GM21381 (cell line): Measurements from ENCODE around the gene SZRD1.

Experiments
- ATAC-seq: cut with Tn5 transposase; IDR thresholded peaks from one replicate; pipeline ENCODE4 v1.9.1; 2021; ENCODE audit warnings: mild to moderate bottlenecking, moderate library complexity; ENCODE audit not compliant: unreplicated experiment

The SZRD1 gene

DNA sequence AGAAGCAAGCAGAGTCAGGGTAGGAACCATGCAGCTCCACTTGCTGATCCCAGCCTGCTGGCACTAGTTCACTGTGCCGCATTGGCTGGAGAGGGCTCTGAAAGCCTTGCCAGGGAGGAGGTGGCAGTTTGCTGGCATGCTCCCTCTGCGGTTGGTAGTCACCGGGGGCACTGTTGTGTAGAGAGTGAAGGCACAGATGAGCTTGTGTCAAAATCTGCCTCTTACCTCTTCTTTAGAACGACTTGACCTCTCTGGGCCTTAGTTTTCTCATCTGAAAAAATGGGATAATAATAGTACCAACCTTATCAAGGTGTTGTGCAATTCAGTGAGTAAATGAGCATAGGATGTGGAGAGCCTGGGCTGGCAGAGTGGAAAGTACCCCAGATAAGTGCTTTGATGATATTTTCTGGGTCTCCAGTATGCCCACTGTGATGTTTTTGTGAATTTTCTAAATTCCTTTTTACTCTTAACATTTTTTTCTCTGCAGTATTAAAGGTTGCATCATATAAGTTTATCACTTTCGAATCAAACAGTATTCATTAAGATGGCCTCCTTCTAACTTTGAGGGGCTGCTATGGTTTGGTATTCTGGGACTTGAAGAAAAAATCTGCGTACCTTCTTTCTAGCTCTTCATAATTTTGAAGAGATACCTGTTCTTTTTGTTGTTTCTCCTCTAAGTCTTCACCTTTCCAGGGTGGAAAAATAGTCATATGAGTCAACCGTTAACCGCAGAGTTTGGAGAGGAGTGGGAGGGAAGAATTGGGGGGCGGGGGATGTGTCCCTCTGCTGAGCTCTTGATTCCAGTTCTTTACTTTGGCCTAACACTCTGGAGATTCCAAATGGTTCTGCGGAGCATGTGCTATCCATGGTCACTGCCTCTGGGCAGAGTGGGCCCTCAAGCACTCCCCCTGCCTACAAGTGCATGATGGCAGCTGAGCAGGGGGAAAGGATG lies 26.8 kb downstream of the SZRD1 start:
- ATAC-seq: no peak

DNA sequence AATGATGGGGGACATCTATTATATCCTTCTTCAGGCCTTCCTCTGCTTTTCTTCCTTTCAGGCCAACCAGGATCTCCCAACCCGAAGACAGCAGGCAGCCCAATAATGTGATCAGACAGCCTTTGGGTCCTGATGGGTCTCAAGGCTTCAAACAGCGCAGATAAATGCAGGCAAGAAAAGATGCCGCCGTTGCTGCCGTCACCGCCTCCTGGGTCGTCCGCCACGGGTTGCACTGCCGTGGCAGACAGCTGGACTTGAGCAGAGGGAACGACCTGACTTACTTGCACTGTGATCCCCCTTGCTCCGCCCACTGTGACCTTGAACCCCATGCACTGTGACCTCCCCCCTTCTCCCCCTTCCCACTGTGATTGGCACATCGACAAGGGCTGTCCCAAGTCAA lies 27.9 kb downstream of the SZRD1 start:
- ATAC-seq: no peak

DNA sequence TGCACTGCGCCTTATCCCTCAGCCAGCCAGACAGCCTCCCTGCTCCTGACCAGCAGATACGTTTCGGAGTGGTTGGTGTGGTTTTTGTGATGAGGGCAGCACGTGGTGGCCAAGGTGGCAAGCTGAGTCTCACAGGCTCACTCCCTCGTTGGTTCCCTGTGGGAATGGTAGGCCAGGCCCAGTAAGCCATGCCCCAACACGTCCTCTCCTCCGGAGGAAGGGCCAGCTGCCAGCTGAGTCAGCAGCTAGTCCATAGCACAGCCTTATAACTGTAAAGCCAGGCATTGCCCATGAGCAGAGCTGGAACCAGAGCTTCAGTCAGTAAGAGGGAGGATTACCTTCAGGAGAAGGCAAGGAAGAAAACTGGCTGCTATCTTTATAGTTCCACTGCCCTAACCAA lies 29.5 kb downstream of the SZRD1 start:
- no peak for ATAC-seq

DNA sequence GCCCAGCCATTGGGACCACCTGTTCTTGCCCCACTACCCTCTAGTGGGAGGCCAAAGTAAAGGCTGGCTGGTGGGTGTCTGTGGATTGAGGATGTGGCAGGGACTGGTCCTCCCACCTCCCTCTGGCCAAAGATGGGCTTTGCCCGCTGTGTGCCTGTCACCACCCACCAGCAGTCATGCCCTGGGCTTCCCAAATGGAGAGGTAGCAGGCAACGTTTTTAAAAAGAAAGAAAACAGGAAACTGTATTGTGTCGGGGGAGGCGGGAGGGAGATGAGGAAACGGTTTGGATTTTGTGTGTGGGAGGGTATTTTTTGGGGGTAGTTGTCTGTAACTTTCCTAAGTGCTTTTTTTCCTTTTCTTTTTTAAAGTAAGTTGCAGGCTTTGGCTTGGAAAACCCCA lies 30.1 kb downstream of the SZRD1 start:
- no peak for ATAC-seq

DNA sequence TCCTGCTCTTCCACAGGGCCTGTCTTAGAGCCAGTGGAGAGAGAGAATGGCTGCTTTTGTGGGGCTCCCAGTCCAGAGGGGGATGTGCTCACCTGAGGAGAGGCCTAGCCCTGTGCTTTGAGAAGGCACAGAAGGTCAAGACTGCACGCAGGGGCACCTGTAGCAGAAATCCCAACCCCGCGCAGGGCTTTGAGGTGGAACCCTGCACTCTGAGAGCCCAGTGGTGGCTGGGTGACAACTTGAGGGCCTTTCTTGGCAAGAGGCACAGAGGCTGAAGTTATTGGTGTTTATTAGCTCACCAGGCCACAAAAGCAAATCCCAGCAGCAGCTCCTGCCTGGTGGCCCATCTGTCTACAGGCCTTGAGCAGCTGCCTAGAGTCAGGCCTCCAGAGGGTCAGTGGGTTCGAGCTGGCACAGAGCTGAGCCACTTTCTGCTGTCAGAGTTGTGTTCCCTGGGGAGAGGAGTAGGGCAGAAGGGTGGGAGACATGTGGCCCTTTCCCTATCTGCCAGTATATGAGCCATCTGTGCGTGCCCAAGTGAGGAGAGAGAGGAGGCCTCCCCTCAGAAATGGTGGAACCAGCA lies 31.4 kb downstream of the SZRD1 start:
- no peak for ATAC-seq

DNA sequence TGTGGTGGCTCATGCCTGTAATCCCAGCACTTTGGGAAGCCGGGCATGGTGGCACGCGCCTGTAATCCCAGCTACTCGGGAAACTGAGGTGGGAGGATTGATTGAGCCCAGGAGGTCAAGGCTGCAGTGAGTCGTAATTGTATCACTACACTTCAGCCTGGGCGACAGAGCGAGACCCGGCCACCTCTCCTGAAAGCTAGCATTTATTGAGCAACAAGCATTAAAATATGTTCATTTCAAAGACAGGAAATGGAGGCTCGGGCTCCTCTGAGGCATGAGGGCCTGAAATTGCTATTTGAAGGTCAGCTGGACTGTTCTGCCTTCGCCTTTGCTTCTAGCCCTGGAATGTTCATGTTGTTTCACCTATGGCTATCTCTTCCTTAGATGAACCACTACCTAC lies 35.7 kb downstream of the SZRD1 start:
- no peak for ATAC-seq

DNA sequence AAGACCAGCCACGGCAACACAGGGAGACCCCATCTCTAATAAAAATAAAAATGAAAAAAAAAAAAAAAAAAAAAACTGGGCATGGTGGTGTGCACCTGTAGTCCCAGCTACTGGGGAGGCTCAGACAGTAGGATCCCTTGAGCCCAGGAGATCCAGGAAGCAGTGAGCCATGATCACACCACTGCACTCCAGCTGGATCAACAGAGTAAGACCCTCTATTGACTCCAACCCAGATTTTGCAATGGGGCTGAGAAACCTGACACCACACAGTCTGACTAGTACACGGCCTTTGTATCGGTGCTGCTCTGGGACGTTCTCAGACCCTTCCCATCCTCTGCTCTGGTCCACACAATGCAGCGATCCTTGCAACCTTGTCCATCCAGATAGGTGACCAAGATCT lies 38.4 kb downstream of the SZRD1 start:
- ATAC-seq: no peak

DNA sequence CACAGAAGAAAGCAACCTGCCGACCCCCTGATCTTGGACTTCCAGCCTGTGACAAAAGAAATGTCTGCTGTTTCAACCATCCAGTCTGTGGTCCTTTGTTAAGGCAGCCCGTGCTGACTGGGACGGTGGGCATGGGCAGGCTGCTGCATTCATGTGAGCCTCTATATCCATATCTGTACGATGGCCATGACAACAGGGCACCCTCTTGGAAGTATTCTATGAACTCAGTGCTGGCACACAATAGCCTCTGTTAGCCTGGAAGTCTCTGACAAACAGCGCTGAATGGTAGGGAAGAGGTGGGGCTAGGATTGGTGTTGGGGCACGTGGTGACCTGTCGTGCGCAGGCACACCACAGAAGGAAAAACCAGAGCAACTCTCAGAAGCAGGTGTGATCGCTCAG lies 39.8 kb downstream of the SZRD1 start:
- no peak for ATAC-seq

DNA sequence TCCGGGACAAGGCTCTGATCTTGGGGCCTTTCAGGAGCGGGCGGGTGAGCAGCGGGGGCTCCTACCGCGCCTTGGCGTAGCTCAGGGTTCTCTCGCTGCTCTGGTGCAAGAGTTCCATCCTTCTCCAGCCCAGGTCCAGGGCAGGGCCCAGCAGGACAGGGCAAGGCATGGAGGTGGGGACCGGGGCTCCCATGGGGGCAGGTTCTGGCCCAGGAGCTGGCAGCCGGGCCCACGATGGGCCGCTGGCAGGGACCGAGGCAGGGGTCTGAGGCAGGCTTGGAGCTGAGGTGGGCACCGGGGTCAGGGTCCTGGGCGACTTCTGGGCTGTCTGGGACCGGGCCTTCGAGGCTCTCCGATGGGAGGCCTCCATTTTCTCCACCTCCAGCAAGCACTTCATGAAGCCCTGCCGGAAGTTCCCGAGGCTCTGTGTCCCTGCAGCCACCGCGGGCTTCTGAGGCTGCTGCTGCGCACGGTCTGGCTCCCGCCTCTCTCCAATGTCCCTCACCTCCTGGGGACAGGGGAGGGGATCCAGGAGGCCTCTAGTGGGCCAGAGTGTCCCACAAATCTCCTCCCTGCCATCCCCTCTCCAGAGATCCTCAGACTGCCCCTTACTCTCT lies 42.6 kb downstream of the SZRD1 start:
- no peak for ATAC-seq

DNA sequence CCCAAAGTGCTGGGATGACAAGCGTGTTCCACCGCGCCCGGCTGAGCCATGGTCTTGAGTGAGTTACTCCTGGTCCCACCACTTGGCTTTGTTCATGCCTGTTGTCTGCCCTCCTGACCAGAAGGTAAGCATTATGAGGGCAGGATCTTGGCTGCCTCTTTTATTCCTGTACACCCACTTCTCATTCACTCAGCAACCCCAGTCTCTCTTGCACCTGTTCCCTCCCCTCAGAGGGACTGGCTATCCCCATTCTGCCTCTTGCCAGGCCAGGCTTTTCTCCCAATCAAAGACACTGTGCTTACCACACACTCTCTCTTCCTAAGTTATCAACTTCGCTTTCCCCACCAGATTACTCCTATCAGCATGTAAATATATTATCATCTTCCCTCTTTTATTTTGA lies 43.8 kb downstream of the SZRD1 start:
- no peak for ATAC-seq

DNA sequence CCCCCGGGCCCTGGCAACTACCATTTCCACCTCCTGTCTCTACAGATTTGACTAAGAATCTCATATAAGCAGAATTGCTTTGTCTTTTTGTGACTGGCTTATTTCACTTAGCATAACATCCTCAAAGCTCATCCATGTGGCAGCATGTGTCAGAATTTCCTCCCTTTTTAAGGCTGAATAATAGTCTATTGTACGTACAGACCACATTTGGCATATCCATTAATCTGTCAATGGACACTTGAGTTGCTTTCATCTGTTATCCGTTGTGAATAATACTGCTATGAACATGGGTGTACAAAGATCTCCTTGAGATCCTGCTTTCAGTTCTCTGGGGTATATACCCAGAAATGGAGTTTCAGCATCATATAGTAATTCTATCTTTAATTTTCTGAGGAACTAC lies 46.1 kb downstream of the SZRD1 start:
- ATAC-seq: no peak

DNA sequence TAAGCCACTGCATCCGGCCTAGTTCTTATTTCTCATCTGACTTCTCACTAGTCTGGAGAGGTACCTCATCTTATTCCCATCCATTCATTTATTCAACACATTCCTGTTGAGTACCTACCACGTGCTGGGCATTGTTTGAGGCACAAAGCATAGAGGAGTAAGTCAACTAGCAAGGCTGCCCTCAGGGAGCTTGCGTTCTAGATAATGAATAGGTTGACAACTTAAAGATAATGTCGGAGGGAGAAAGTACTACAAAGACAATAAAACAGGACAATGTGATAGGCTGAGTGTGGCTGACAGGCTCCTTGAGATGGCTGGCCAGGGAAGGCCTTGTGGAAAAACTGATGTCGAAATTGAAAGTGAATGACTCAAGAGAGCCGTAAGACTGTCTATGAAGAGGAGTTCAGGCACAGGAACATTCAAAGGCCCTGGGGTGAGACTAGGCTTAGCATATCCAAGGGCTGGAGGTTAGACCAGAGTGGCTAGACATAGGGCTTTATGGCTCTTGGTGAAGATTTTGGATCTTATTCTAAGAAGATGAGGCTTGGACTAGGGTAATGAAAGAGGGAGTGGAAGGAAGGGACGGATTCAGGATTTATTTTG lies 51.9 kb downstream of the SZRD1 start:
- ATAC-seq: no peak

DNA sequence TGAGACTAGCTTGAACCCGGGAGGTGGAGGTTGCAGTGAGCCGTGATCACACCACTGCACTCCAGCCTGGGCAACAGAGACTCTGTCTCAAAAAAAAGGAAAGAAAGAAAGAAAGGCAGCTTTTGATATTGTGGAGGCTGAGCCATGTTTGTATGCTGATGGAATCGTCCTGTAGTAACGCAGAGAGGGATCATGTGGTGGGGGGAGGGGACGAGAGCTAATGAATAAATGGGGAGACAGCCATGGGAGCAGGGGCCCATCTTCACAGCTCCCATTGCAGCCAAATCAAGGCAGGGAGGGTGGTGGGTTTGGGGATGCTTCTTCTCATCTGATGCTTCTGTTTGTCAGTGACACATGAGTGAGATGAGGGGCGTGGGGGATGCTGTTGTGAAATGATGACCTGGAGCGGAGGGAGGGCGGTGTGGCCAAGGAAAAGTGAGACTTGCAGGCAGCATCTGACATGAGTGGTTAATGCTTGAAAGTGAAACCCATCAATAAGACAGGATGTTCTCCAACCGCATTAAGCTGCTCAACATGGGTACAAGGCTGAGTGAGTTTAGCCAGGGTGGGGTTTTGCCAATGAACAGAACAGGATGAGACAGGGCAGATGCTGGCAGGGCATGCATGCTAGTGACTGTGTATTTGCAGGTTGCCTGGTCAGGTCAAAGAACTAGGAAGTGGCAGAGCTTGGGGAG lies 53.5 kb downstream of the SZRD1 start:
- ATAC-seq: peak; percentile 66

DNA sequence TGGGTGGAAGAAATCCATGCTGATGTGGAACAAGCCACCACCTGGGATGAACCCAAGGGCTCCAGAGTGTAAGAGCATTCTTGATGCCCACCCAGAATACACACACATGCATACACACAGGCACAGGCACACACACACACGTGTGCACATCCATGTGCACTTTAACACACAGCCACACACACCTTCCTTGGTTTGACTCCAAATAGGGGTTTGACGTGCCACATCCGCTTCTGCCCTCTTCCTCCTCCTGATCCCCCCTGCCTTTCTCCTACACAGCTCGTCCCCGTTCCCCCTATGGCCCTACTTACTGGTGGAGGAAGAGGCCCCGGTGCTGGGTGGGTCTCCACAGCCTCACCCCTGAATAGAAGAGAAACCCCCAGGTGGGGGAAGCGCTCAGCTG lies 54.2 kb downstream of the SZRD1 start:
- no peak for ATAC-seq

DNA sequence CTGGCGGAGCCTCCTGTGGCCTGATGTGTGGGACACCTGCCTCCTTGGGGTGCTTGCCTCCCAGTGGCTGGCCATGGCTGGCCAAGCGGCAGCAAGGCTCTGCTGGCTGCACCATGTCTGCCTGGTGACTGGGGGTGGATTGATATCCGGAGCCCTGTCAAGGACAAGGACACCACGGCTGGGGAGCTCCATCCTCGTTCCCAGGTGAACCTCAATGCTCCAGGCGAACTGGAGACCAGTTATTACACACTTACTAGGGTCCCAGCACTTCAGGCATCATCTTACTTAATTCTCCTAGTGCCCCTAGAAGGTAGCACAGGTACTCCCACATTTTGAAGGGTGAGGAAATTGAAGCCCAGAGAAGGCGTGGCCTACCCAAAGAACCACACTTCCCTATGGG lies 55.0 kb downstream of the SZRD1 start:
- no peak for ATAC-seq

DNA sequence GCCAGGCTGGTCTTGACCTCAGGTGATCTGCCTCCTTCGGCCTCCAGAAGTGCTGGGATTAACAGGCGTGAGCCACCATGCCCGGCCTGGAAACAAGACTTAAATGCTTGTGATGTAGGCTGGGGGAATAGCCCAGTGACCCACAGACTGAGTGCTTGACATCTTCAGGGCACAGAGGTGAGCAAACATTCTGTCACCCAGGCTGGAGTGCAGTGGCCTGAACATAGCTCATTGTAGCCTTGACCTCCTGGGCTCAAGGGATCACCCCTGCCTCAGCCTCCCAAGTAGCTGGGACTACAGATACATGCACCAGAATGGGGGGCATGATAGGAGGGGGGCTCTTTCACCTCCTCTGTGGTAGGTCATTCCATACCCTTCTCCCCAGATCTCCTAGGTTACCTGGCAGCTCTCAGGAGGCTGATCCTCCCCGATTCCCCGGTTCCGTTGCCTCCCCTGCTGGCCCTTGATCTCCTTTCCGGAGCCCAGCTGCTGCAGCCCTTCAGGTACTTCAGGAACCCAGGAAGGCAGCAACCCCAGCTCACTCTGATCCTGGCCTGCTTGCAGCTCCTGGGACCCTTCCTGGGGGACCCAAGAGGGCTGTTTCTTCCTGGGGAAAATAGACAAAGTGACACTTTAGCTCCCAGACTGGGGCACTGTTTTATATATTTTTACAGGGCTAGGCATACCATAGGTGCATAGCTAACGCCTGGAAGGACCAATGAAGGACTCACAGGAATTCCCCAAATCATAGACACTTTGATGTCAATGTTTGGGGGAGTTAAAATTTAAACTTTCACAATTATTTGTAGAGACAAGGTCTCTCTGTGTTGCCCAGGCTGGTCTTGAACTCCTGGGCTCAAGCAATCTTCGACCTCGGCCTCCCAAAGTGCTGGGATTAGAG lies 58.3 kb downstream of the SZRD1 start:
- ATAC-seq: no peak

DNA sequence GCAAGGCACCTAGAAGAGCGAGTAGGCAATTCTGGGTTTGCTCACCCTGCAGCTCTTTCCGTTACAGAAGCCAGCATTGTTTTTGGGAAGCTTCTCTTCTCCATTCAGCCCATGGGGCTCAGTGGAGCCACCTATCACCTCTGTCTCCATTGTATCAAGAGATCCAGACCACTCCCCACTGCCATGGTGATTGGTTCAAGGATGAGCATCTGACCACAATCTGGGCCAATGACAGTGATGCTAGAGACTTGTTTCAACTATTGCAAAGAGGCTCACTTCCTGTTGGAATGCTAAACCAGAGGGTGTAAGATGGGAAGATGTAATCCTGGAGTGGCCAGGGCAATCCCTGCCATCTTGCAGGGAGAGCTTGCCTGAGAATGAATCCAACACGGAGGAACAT lies 63.6 kb downstream of the SZRD1 start:
- no peak for ATAC-seq

DNA sequence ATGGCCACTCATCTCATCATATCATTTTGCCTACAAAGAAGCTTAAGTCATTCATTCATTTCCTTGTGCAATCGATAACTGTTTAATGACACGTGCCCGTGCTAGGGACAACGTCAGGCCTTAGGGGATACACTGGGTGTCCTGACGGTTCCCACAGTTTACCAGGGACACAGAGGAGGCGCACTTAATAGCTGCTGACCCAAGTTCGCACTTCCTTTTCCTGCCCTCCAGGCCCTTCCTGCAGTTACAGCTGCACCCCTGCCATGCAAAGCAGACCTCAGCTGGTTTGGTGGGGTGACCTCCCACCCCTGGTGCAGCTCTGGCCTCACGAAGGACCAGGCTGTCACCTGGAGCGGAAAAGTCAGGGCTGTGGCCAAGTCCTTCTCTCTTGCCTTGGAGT lies 66.0 kb downstream of the SZRD1 start:
- ATAC-seq: no peak

DNA sequence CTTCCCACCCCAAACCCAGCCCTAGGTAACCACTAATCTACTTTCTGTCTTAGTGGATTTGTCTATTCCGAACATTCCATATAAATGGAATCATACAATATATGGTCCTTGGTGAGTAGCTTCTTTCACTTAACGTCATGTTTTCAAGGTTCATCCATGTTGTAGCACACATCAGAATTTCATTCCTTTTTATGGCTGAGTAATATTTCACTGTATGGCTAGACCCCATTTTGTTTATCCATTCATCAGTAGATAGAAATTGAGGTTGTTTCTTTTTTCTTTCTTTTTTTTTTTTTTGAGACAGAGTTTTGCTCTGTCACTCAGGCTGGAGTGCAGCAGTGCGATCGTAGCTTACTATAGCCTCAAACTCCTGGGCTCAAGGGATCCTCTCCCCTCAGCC lies 67.0 kb downstream of the SZRD1 start:
- ATAC-seq: no peak

DNA sequence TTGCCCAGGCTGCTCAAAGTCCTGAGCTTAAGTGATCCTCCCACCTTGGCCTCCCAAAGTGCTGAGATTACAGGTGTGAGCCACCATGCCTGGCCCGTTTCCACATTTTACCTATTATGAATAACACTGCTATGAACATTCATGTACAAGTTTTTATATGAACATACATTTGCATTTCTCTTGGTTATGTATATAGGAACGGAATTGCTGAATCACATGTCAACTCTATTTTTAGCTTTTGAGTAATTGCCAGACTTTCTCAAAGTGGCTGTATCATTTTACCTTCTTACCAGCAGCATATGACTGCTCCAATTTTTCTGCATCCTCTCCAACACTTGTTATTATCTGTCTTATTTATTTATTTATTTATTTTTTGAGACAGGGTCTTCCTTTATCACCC lies 67.5 kb downstream of the SZRD1 start:
- ATAC-seq: no peak
